K562 (cell line): ENCODE data around the gene ATP7B. TPM values are rescaled to one million over a fixed set of nuclear protein-coding genes. Genes with fewer than 3 reads are reported as not detected.

Source experiments
- ADNP ChIP-seq: fragments of 200-800 bp; sonication (Bioruptor generic); IDR thresholded peaks from 2 replicates; pipeline ENCODE4 v1.6.1; 2016; ENCODE audit warnings: missing genetic modification characterization, missing compliant biosample characterization
- ARNT ChIP-seq, 2 experiments: fragments of 450-650 bp; IDR thresholded peaks; 2 replicates each; pipeline ENCODE4 v1.6.1; 2016; ENCODE audit warnings: mild to moderate bottlenecking in 1 of 2
- ATF1 ChIP-seq, 2 experiments: fragments of 450-650 bp in 1 of 2; IDR thresholded peaks; 2 replicates each; pipeline ENCODE4 v1.6.1; 2016; ENCODE audit warnings: missing compliant biosample characterization in 1 of 2, missing genetic modification characterization in 1 of 2
- BRD4 ChIP-seq: fragments of 200-600 bp; sonication (generic); IDR thresholded peaks from 2 replicates; pipeline ENCODE4 v1.6.1; 2017; ENCODE audit warnings: inconsistent platforms
- COPS2 ChIP-seq: fragments of 450-650 bp; conservative IDR thresholded peaks from 2 replicates; pipeline ENCODE4 v1.6.1; 2016; ENCODE audit warnings: mild to moderate bottlenecking, moderate library complexity
- CREB1 ChIP-seq, 2 experiments: sonication (generic) in 1 of 2; formaldehyde crosslinking in 1 of 2; IDR thresholded peaks; 2 replicates each; pipeline versions ENCODE4 v1.6.1 to v1.8.0; 2012 to 2022; ENCODE audit warnings: inconsistent platforms in 1 of 2, mild to moderate bottlenecking in 1 of 2, missing genetic modification reagents in 1 of 2, moderate library complexity in 1 of 2
- ETV6 ChIP-seq, 3 experiments: fragments of 150-350 bp in 1 of 3; sonication (generic) in 1 of 3; formaldehyde crosslinking in 1 of 3; IDR thresholded peaks; 2 replicates each; pipeline versions ENCODE4 v1.6.1 to v1.8.0; 2014 to 2022; ENCODE audit warnings: borderline replicate concordance in 2 of 3, low read depth in 2 of 3, antibody characterized with exemption in 1 of 3, low read length in 1 of 3, mild to moderate bottlenecking in 1 of 3, missing genetic modification reagents in 1 of 3
- HCFC1 ChIP-seq: IDR thresholded peaks from 2 replicates; pipeline ENCODE4 v1.6.1; 2012; ENCODE audit warnings: low read depth, low read length, improper control_type of control experiment
- HDAC1 ChIP-seq, 2 experiments: fragments of 450-650 bp; IDR thresholded peaks; 2 replicates each; pipeline ENCODE4 v1.6.1; 2016 to 2017; ENCODE audit warnings: inconsistent platforms in 1 of 2, mild to moderate bottlenecking in 1 of 2, moderate library complexity in 1 of 2
- HLTF ChIP-seq: fragments of 450-650 bp; IDR thresholded peaks from 2 replicates; pipeline ENCODE4 v1.6.1; 2016
- KAT8 ChIP-seq: fragments of 450-650 bp; IDR thresholded peaks from 2 replicates; pipeline ENCODE4 v1.6.1; 2016; ENCODE audit warnings: low read depth, mild to moderate bottlenecking
- MYNN ChIP-seq, 2 experiments: sonication (generic); formaldehyde crosslinking in 1 of 2; IDR thresholded peaks; 2 replicates each; pipeline versions ENCODE4 v1.5.0 to v1.6.1; 2016 to 2020; ENCODE audit warnings: antibody characterized with exemption in 1 of 2, missing genetic modification reagents in 1 of 2
- NFIC ChIP-seq: fragments of 450-650 bp; IDR thresholded peaks from 2 replicates; pipeline ENCODE4 v1.6.1; 2017; ENCODE audit warnings: mild to moderate bottlenecking, inconsistent platforms
- PHF21A ChIP-seq: fragments of 450-650 bp; IDR thresholded peaks from 2 replicates; pipeline ENCODE4 v1.6.1; 2017; ENCODE audit warnings: low read depth, borderline replicate concordance
- PYGO2 ChIP-seq: fragments of 450-650 bp; IDR thresholded peaks from 2 replicates; pipeline ENCODE4 v1.6.1; 2016; ENCODE audit warnings: mild to moderate bottlenecking, missing genetic modification characterization, moderate library complexity, missing compliant biosample characterization
- RHOXF2B ChIP-seq: fragments of 250-450 bp; sonication (Bioruptor Pico); conservative IDR thresholded peaks from 2 replicates; pipeline ENCODE4 v1.5.1; 2021
- TAF7 ChIP-seq: fragments of 450-650 bp; IDR thresholded peaks from 2 replicates; pipeline ENCODE4 v1.6.1; 2016; ENCODE audit warnings: missing genetic modification characterization, missing compliant biosample characterization
- TSC22D4 ChIP-seq: fragments of 450-650 bp; IDR thresholded peaks from 2 replicates; pipeline ENCODE4 v1.6.1; 2016; ENCODE audit warnings: missing genetic modification characterization, missing biosample characterization, control low read depth
- XRCC5 ChIP-seq: fragments of 200-400 bp; formaldehyde crosslinking; IDR thresholded peaks from 2 replicates; pipeline ENCODE4 v1.6.1; 2017; ENCODE audit warnings: low read depth, mild to moderate bottlenecking, low read length
- ZBTB17 ChIP-seq: fragments of 450-650 bp; formaldehyde crosslinking; IDR thresholded peaks from 2 replicates; pipeline ENCODE4 v1.4.0; 2020; ENCODE audit warnings: mild to moderate bottlenecking
- ZKSCAN3 ChIP-seq: fragments of 250-450 bp; sonication (Bioruptor Pico); IDR thresholded peaks from 2 replicates; pipeline ENCODE4 v1.4.0; 2020
- ZNF133 ChIP-seq: fragments of 250-450 bp; sonication (Bioruptor Pico); IDR thresholded peaks from 2 replicates; pipeline ENCODE4 v1.4.0; 2020; ENCODE audit warnings: mild to moderate bottlenecking
- ZNF217 ChIP-seq: sonication (generic); formaldehyde crosslinking; IDR thresholded peaks from 2 replicates; pipeline ENCODE4 v1.8.0; 2022; ENCODE audit warnings: mild to moderate bottlenecking, missing genetic modification reagents
- ZNF324 ChIP-seq: fragments of 250-450 bp; sonication (Bioruptor Pico); IDR thresholded peaks from 2 replicates; pipeline ENCODE4 v1.4.0; 2020; ENCODE audit warnings: mild to moderate bottlenecking
- ZNF589 ChIP-seq: fragments of 200-800 bp; sonication (Bioruptor generic); IDR thresholded peaks from 2 replicates; pipeline ENCODE4 v1.6.1; 2016; ENCODE audit warnings: low read depth, missing genetic modification characterization, missing compliant biosample characterization
- ZNF696 ChIP-seq: fragments of 250-450 bp; sonication (Bioruptor Pico); conservative IDR thresholded peaks from 2 replicates; pipeline ENCODE4 v1.4.0; 2020; ENCODE audit warnings: mild to moderate bottlenecking, moderate library complexity
- polyA plus RNA-seq, 8 experiments: library from polyadenylated mRNA; depleted of rRNA in 4 of 8; stranded (reverse) in 5 of 8; unstranded in 3 of 8; fragments of >200 nt; fragmentation: Nextera tagmentation in 2 of 8; fragmentation: Illumina TruSeq in 1 of 8; extraction: Ambion mirVana in 2 of 8; extraction: Trizol in 1 of 8; gene quantifications; 2 replicates each; pipeline versions ENCODE4 v1.2.1 to v1.2.3, GENCODE V29; 2011 to 2014; ENCODE audit warnings: inconsistent platforms in 1 of 8, missing spikeins in 1 of 8
- total RNA-seq, 7 experiments: library from RNA; depleted of rRNA in 6 of 7; stranded (reverse); fragments of >200 nt in 6 of 7; fragmentation: Illumina TruSeq in 2 of 7; extraction: Trizol in 2 of 7; gene quantifications; 2 replicates each; pipeline versions ENCODE4 v1.2.1 to v1.2.3, GENCODE V29; 2011 to 2021; ENCODE audit warnings: low replicate concordance in 1 of 7
- TF ChIP-seq, protein P1 (sequence below): sonication (generic); formaldehyde crosslinking; IDR thresholded peaks from 2 replicates; pipeline ENCODE4 v1.8.0; 2022; ENCODE audit warnings: missing genetic modification reagents, mild to moderate bottlenecking, borderline replicate concordance
- TF ChIP-seq, protein P2 (sequence below): fragments of 450-650 bp; formaldehyde crosslinking; IDR thresholded peaks from 2 replicates; pipeline ENCODE4 v1.4.0; 2020; ENCODE audit warnings: mild to moderate bottlenecking, moderate library complexity
- TF ChIP-seq, protein P3 (sequence below): sonication (generic); IDR thresholded peaks from 2 replicates; pipeline ENCODE4 v1.6.1; 2016

ATP7B gene
- total and polyA plus RNA-seq, 9 of the 15 experiments (the other 6 are each of a cell fraction or from before 2014, with no cell fraction given): 1.1 to 20.4 (median 8.5) TPM

DNA sequence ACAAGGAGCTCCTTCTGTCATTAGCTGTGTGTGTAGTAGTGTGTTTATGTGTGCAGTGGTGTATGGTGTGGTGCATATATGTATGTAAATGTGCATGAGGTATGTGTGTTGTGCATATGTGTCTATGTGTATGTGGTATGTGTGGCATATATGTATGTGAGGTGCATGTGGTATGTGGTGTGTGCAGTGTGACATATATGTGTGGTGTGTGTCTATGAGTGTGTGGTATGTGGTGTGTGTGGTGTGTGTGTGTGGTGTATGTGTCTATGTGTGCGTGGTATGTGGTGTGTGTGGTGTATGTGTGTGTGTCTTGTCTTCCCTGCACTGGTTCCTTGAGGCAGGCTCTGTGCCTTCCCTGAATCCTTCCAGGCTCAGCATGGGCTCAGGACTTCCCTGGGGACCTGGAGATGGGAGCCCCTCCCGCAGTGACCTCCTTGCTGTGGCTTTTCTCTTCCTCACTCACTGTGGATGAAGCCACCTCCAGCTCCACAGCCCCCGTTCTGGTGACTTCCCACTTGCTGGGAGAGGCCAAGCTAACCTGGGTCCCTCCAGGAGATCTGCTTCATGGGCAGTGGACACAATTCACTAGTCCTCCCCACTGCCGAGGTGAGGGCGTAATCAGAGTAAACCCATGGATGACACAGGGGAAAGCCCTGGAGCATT, 85.3 kb downstream of the ATP7B start (continued):
- TF ChIP-seq, protein P1, sequence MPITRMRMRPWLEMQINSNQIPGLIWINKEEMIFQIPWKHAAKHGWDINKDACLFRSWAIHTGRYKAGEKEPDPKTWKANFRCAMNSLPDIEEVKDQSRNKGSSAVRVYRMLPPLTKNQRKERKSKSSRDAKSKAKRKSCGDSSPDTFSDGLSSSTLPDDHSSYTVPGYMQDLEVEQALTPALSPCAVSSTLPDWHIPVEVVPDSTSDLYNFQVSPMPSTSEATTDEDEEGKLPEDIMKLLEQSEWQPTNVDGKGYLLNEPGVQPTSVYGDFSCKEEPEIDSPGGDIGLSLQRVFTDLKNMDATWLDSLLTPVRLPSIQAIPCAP (CRISPR knock-in tag): no peak
- TF ChIP-seq KAT8 (no peak), ADNP (no peak), ARNT (IDR thresholded peaks at IDR 0.05) (no peak), XRCC5 (no peak), NFIC (no peak), CREB1 (IDR thresholded peaks at IDR 0.05) (no peak), CREB1 (CRISPR knock-in tag; IDR thresholded peaks at IDR 0.05) (no peak), ZNF133 (CRISPR knock-in tag) (no peak), ZBTB17 (CRISPR knock-in tag) (no peak), ZNF324 (CRISPR knock-in tag) (no peak), RHOXF2B (no peak), HCFC1 (no peak), HDAC1 (IDR thresholded peaks at IDR 0.05) (0 out of 4 replicates have a peak, but pooled peaks of 1 of the 2 experiments have one; percentile 16), ETV6 (IDR thresholded peaks at IDR 0.05; ENCODE audit: borderline replicate concordance in 1 of 2, low read depth in 2 of 2, low read length in 1 of 2) (no peak), ETV6 (CRISPR knock-in tag; IDR thresholded peaks at IDR 0.05; ENCODE audit: borderline replicate concordance) (no peak), BRD4 (no peak), HLTF (0 out of 2 replicates have a peak, but pooled peaks have one; percentile 13), ZNF217 (CRISPR knock-in tag) (no peak), ZNF589 (no peak), PHF21A (no peak), ZKSCAN3 (CRISPR knock-in tag) (no peak), COPS2 (no peak), TAF7 (tag) (no peak), MYNN (IDR thresholded peaks at IDR 0.05) (no peak), MYNN (CRISPR knock-in tag; IDR thresholded peaks at IDR 0.05) (no peak), TSC22D4 (0 out of 2 replicates have a peak, but pooled peaks have one; percentile 38), ZNF696 (CRISPR knock-in tag) (no peak), PYGO2 (tag) (no peak), ATF1 (CRISPR knock-in tag; IDR thresholded peaks at IDR 0.05) (no peak), ATF1 (tag; IDR thresholded peaks at IDR 0.05) (no peak)
- TF ChIP-seq, protein P2, sequence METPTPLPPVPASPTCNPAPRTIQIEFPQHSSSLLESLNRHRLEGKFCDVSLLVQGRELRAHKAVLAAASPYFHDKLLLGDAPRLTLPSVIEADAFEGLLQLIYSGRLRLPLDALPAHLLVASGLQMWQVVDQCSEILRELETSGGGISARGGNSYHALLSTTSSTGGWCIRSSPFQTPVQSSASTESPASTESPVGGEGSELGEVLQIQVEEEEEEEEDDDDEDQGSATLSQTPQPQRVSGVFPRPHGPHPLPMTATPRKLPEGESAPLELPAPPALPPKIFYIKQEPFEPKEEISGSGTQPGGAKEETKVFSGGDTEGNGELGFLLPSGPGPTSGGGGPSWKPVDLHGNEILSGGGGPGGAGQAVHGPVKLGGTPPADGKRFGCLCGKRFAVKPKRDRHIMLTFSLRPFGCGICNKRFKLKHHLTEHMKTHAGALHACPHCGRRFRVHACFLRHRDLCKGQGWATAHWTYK (CRISPR knock-in tag): no peak
- TF ChIP-seq, protein P3, sequence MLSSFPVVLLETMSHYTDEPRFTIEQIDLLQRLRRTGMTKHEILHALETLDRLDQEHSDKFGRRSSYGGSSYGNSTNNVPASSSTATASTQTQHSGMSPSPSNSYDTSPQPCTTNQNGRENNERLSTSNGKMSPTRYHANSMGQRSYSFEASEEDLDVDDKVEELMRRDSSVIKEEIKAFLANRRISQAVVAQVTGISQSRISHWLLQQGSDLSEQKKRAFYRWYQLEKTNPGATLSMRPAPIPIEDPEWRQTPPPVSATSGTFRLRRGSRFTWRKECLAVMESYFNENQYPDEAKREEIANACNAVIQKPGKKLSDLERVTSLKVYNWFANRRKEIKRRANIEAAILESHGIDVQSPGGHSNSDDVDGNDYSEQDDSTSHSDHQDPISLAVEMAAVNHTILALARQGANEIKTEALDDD: no peak
